NCI-H2107 treated with DMSO at 0.1 percent for 48 hours (cell line): ENCODE measurements around the gene BMPER.

Experiments
- DNase-seq: peaks from one replicate; lab custom pipeline; 2025; ENCODE audit not compliant: unreplicated experiment; lab: John Stamatoyannopoulos, UW

BMPER gene

DNA sequence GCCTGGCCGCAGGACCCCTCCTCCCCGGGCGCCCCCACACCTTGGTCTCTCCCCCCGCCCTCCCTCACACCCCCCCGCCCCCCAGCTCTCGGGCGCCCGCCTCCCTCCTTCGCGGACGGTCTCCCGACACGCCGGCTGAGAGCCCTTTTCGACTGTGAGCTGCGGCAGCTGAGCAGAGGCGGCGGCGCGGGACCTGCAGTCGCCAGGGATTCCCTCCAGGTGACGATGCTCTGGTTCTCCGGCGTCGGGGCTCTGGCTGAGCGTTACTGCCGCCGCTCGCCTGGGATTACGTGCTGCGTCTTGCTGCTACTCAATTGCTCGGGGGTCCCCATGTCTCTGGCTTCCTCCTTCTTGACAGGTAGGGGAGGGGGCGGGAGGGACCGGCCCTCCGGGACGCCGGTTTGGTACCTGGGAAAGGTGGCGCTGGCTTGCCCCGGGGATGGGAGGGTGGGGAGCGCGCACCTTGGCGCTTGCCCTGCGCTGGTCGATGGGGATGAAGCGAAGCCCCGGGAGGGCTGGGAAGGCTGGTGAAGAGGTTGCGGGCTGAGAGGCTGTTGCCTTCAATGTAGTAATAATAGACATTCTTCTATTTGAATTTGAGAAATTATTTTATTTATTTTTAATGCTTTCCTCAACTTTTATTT, at the start of gene BMPER:
BMPER (plus strand) TSS at position 151 of the 644 bp plus-strand sequence; CDS start at position 226, 75 bp downstream.
- peak; percentile 46 for DNase-seq

DNA sequence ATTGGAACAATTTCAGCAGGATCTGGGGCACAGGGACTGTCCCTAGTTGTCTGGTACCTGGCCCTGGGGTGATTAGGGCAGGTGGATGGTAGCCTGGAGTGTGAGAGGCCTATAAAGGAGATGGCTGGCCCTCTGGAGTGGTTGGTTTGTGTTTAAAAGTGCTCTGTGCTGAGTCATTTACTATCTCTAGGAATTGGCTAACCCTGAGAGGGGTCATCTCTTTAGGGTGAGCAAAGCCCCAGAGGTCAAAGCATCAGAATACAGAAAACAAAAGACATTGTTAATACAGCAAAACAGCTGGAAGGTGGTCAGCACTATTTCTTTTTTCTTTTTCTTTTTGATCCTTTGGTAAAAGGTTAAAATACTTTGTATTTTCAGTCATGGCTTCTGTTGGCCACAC, 43.4 kb upstream of the BMPER start:
- no peak for DNase-seq

DNA sequence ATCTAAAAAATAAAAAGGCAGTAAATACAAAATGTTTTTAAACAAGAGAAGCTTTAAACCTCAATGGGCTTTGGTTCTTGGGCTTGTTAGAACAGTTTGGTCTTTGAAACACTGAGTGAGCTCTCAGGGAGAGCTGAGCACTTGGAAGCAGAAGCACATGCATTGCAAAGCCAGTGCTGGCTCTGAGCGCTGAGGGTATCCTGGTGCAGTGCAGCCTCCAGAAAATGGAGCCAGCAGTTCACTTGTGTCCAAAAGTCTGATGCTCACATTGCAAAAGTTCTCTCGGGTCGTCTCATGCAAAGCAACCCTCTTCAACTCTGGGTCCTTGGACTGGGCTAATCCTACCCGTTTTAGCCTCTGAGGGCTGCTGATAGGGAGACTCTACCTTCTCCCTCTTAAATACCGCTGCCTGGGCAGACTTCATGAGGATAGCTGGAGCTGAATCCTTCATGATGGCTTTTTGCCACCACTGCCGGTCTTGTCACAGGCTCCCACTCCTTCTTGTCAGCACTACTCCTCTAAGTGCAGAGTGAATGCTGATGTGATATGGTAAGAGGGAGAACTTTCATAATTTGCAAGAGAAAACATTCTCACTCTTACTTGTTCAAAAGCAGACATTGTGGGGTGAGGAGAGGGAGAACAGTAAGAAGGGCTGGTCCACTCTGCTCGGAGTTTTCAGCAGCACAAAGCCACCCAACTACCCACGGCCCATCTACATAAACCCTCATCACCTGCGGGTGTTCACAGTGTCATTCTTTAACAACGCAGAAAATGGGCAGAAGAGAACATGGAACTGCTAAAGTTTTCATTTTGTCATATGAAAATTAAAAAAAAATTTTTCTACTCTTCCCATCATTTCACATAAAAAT, 42.2 kb upstream of the BMPER start:
- no peak for DNase-seq

DNA sequence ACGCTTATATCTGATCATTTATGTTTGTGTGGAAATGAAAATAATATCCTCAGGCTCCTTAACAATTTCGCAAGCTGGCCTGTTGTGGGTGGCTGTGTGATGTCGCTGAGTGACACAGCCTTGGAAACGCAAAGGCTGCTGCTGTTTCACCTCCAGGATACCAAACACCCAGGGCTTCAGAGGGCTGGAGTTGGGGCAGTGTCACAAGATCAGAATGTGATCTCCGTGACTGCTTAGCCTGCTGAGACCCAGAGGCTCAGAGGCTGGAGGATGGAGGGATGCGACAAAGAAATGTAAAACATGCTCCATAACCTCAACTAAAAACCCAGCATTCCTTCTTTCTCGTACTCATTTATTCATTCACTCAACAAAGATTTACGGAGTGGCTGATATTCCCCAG, 37.2 kb upstream of the BMPER start:
- DNase-seq: no peak

DNA sequence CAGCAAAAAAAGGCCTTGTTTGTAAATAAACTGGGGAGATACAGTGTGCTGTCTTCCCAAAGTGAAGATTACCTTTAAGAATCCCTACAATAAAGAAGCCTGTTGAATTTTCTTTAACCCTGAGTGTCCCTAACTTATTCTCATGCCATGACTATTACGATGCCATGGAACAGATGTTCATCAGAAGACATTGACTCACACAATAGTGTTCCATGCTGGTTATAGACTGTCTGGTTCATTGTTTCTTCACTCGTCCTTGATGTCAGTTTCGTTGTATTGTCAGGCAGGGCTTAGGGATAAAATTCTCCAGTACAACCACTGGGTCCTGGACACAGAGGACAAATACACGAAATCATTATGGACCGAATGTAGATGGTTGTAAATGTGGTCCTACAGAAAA, 36.2 kb upstream of the BMPER start:
- DNase-seq: no peak

DNA sequence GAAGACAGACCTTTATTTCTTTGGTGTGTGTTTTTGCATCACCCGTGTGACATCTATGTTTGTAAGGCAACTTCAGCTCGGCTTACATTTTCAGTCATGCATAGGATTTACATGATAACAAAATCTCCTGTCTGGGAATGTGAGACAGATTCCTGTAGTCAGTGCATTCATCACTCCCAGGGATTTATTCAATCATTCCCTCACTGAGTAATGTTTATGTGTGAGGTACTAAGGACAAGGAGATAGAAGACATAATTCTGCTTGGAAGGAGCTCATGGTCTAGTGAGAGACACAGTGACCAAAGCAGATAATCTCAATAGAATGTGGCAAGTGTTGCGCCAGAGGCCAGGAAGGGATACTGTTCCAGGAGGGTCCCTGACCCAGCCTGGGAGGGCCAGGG, 35.2 kb upstream of the BMPER start:
- DNase-seq: no peak

DNA sequence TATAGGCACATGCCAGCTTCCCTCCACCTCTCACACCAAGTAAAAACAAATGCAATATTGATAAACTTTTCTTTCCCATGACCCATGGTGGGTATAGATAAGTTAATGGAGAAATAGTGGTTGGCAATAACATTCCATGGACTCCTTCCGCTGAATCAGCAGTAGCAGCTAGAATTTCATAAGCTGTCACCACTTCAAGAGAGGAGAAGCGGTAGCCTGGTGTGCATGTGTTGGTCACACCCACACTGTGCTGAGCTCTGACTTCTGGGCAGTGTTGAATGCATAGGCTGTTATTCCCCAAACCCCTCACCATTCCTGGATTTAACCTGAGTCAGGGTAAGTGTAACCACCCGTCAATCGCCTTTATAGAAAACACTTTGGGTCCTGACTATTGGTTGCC, 32.5 kb upstream of the BMPER start:
- DNase-seq: no peak

DNA sequence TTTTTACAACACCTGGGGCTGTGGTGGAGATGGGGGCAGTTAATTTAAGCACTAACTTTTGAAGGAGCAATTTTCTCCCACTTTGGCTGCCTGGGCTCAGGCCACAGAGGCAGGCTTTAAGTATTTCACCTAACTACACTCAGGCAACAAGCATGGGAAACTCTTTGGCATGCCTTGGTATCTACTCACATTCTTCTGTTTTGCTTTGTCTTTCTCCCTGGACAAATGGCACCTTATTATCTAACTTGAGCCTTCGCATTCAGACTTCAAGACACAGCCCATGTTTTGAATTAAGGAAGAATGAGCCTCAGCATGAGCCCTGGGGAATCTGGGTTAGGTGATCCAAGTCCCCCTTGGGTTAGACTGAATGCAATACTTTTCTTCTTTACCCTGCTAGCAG, 31.8 kb upstream of the BMPER start:
- no peak for DNase-seq

DNA sequence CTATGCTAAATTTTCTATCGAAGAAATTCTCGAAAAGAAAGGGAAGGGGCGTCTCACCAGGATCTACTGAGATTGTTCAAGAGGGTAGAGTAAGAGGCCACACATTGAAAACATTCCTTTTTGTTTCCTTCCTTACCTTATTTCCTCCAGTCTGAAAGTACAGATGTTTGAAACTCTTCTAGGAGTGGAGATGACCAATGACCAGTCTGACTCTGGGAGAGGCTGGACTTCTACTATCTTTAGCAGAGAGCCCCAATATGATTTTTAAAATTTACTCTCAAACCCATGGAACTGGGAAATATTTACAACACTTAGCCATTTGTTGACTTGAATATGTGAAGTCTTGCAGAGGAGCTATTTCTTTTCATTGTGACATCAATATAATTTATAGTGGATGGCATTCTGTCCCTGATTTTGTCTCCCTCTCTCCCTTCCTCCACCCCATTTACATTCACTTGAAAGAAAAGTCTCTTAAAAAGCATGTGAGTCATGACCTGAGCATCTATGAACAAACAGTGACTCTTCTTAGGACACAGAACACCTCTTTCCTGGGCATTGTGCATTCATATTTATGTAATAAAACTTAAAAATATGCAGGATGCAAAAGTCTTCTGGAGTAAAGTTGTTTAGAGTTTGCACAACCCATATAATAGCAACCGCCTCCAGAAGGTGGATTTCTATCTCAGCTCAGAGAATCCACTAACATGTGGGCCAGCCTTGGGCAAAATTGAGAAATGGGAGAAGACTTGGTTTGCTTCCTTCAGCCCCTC, 31.2 kb upstream of the BMPER start:
- DNase-seq: no peak

DNA sequence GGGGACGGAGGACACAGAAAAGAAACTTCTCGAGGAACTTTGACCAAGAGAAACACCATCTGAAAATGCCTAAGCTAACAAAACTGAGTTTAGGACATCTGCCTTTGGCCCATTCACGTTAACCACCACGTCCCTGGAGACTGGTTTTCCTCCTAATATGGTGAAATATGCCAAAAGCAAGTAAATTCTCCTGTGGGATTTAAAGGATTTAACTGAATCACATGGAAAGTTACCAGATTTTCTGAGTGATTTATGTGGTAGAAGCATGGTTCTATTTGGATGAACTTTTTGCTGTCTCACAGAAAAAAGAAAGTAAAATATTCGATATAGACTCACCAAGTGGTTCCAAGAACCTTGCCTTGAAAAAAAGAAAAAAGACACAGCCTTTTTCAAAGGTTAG, 30.4 kb upstream of the BMPER start:
- DNase-seq: no peak

DNA sequence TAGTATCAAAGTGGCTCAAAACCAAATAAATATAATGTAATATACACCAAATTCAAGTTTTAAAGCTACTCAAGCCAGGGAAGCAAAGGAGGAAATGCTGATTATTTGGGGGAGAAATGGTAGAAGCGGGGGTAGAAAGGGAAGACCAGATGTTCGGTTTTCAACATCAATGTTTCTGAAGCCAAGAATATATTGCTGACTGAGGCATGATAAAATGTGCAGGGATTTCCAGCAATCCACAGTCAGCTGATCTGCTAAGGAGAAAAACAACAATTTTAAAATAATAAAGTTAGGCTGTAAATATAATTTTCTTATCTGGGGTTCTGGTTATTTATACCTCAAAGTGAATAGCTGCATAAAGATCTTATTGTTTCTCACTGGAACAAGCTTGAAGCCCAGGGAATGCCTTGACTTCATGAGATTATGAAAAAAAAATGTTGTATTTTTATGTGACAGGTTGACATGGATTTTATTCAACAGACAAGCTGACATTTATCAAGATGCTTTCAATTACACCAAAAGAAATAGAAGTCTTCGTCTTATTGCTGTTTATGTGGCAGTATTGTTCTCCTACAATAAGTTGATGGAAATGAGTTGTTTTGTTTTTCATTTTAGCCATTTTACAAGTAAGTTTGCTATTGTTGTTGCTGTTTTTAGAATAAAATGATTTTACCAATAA, 28.6 kb upstream of the BMPER start:
- DNase-seq: no peak

DNA sequence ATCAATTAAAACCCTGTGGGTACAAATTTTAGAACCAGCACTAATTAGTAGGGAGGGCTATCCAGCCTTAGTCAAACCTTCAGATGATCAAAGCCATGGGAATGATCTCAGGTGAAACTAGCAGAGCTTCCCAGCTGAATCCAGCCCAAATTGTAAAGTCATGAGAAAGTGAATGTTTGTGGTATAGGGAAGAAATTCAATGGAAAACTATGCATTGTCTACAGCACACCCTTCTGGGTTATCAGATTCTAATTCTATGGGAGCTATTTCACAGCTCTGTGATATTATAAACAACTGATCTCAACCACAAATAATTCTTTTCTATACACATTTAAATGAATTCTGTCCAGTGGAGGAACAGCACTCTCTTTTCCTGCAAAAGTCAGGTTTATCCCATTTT, 24.6 kb upstream of the BMPER start:
- DNase-seq: no peak

DNA sequence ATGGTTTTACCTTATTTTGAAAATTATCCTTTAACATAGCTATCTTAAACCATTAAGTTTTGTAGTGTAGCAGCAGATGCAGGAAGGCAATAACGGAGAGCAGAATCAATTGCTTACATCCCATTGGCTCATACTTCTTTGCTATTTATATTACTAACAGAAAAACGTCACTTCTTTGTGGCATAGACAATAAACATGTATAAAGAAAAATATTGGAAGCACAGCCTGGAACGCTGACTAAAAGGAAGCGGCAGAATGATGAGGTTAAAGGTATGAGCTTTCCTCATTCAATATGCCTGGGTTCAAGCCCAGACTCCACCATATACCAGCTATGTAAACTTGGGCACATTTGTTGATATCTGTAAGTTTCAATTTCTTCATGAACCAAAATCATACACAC, 24.0 kb upstream of the BMPER start:
- no peak for DNase-seq

DNA sequence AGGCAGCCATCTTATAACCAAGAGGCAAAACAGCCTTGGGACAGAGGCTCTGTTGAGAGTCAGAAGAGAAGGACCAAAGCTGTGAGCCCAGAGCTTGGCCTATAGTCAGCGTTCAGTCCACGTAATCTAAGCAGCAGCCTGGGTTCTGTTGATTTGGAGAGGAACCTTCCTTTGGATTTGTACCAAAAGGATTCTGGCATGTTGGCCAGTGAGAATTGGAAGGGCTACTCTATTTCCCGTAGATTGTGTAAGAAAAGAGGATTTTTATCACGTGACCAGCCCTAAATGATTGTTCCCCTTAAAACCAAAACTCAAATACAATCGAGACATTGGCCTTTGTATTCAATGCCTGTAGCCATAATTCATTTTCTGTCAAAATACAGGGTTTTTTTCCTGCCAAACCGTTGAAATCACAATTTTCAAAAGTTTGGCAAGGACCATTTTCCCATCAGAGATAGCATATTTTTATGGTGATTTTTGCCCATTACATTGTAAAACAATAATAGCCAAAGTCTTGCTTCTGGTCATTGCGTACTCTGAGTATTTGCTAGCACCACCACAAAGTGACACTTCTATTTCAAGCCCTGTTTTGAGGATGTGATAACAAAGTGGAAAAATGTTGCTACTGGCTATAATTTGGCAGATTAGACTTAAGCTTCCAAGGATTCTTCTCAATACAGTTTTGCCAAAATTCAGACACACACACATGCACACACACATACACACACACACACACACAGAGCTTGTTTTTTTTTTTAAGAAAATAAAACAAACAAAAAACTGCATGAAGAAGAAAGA, 23.1 kb upstream of the BMPER start:
- no peak for DNase-seq

DNA sequence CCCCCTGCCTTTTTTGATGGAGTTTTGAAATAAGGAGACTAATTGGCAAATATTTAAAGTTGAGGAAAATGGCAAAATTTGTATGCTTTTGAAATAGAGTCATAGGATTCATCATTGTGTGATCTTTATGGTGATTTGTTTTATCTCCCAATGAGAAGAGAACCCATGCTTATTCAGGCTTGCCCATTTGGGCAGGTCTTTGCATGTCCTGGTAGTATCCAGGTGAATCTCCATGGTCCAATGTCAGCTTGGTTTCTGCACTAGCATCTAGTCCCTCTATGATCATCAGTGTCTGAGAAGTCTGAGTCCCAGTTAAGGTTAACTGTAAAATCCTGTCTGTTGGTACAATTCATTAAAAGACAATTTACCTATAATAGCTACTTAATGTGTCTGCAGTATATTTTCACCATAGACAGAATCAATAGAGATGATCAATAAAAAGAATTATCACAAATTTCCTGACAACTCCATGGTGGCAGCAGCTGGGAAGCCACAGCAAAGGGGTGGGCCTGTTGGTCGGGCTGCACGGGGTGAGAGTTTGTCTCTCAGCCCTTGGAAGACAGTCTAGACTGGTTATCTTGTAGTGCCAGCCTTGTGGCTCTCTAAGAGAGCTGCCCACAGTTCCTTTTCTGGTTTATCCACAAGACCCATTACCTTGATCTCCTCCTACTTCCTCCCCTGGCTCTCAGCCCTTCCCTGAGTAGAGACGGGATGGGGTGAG, 22.2 kb upstream of the BMPER start:
- no peak for DNase-seq

DNA sequence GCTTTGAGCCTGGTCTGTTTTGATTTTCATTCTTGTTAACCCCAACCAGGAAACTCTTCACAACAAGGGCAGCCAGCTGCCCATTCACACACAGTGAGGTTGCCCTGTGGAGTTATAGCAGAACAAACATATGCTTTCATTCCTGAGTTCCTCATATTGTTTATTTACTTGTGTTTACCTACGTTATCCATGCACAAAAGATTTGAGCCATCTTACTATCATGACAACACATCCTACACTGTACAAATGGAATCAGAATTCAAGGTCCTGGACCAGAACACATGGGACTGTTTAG, 21.7 kb upstream of the BMPER start:
- DNase-seq: no peak

DNA sequence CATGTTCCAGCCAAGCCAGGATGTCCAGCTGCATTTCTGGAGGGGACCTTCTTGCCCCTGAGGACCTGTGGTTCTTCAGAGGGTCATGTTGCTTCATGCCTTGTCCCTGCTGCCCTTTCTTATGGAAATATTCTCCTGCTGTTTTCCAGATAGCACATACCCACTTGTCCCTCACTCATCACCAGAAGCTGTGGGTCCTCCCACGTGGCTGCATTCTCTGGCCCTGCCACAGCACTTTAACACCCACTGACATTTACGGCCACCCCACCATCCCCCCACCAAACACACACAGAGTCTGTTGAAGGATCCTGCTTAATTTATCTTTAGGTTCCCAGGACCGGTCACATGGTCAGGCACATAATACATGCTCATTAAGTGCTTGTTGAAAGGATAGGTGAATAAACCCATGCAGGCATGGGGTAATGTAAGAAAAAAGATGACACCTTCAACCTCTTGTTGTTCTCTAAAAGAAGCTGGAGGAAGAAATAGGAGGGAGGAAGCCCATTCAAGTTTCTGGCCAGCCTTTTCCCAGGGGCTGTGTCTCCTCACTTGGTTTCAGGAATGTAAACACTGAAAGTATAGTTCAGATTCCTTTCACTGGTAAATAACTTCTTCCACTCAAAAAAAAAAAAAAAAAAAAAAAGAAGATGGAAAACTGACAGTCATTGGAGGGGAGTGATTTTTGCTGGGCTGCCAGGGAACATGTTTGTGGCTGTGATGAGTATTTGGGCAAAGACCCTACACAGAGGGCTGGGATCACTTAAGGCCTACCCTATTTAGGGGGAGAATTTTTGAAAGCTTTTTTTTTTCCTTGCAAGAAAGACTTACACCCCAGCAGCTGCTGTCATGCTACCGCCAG, 19.8 kb upstream of the BMPER start:
- no peak for DNase-seq

DNA sequence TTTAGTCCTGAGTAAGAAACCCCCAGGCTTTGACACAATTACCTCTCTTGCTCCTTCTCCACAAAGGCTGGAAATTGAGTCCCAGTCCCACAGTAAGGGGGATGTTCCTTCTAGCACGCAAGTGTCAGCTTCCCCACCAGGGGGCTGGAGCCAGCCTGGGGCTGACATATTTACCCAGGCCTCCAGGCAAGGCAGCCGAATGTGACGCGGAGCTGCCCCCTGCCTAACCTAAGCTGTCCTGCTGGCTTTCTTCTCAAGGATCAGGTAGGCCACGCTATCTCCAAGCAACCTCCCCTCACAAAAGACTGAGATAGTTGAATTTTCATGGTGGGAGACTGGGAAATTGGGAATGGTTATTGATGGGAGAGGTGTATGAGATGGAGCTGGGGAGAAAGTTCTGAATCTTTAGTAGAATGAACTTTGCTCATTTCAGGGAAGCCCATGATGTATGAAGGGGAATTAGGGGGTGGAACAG, 19.2 kb upstream of the BMPER start:
- DNase-seq: no peak
